ENCODE measurements around the gene TTC23. TPM values are rescaled to one million over a fixed set of nuclear protein-coding genes. Genes with fewer than 3 reads are reported as not detected.

The TTC23 gene
- total RNA-seq, 1 donor = 21.7 TPM

GRCh38 chr15:99164119-99164518 is 85.3 kb downstream of the TTC23 start:
- peaks cover 3% of the 10 kb centered on the region for H3K4me1 ChIP-seq (ENCODE audit: insufficient read depth, low read length)
- H3K36me3 ChIP-seq (ENCODE audit: insufficient read depth, low read length) = no peaks in the 10 kb centered on the region
- TF ChIP-seq CTCF (IDR thresholded peaks at IDR 0.05; ENCODE audit: extremely low read depth, low read depth, low read length) = no peak
- H3K9me3 ChIP-seq (ENCODE audit: low read depth, low read length) = no peaks in the 10 kb centered on the region
- H3K27ac ChIP-seq (ENCODE audit: low read depth, low read length) = no peak overlapping the region
- H3K27me3 ChIP-seq (ENCODE audit: insufficient read depth, low read length) = no peaks in the 10 kb centered on the region
- no peaks in the 10 kb centered on the region for H4K20me1 ChIP-seq (ENCODE audit: insufficient read depth, low read length)
- no peak overlapping the region for H3K4me2 ChIP-seq (ENCODE audit: insufficient read depth, low read length)
- H3K79me2 ChIP-seq (ENCODE audit: insufficient read depth, low read length) = no peaks in the 10 kb centered on the region
- H3K4me3 ChIP-seq (ENCODE audit: insufficient read depth, low read length) = no peak overlapping the region
- DNase-seq (ENCODE audit: insufficient read length, low spot score, missing footprints) = no peak
- no peak overlapping the region for H2AFZ ChIP-seq (ENCODE audit: low read length)

GRCh38 chr15:99163271-99164062 is 85.9 kb downstream of the TTC23 start:
- Histone ChIP-seq H3K79me2 (ENCODE audit: insufficient read depth, low read length) (no peaks in the 10 kb centered on the region), H4K20me1 (ENCODE audit: insufficient read depth, low read length) (no peaks in the 10 kb centered on the region), H2AFZ (ENCODE audit: low read length) (no peak overlapping the region), H3K4me3 (ENCODE audit: insufficient read depth, low read length) (no peak overlapping the region), H3K9me3 (ENCODE audit: low read depth, low read length) (no peaks in the 10 kb centered on the region), H3K27me3 (ENCODE audit: insufficient read depth, low read length) (no peaks in the 10 kb centered on the region), H3K36me3 (ENCODE audit: insufficient read depth, low read length) (no peaks in the 10 kb centered on the region), H3K4me2 (ENCODE audit: insufficient read depth, low read length) (no peak overlapping the region), H3K4me1 (ENCODE audit: insufficient read depth, low read length) (no peaks in the 10 kb centered on the region), H3K27ac (ENCODE audit: low read depth, low read length) (no peak overlapping the region)
- TF ChIP-seq CTCF (IDR thresholded peaks at IDR 0.05; ENCODE audit: extremely low read depth, low read depth, low read length) = no peak
- DNase-seq (ENCODE audit: insufficient read length, low spot score, missing footprints) = no peak

GRCh38 chr15:99158626-99159412 is 90.6 kb downstream of the TTC23 start:
- no peaks in the 10 kb centered on the region for H3K27me3 ChIP-seq (ENCODE audit: insufficient read depth, low read length)
- H3K27ac ChIP-seq (ENCODE audit: low read depth, low read length) = no peak overlapping the region
- H3K4me1 ChIP-seq (ENCODE audit: insufficient read depth, low read length) = peaks cover 14% of the 10 kb centered on the region
- H3K4me3 ChIP-seq (ENCODE audit: insufficient read depth, low read length) = no peak overlapping the region
- no peaks in the 10 kb centered on the region for H3K79me2 ChIP-seq (ENCODE audit: insufficient read depth, low read length)
- H3K4me2 ChIP-seq (ENCODE audit: insufficient read depth, low read length) = no peak overlapping the region
- no peak for TF ChIP-seq CTCF (IDR thresholded peaks at IDR 0.05; ENCODE audit: extremely low read depth, low read depth, low read length)
- no peaks in the 10 kb centered on the region for H4K20me1 ChIP-seq (ENCODE audit: insufficient read depth, low read length)
- DNase-seq (ENCODE audit: insufficient read length, low spot score, missing footprints) = no peak
- H3K9me3 ChIP-seq (ENCODE audit: low read depth, low read length) = no peaks in the 10 kb centered on the region
- H2AFZ ChIP-seq (ENCODE audit: low read length) = no peak overlapping the region
- H3K36me3 ChIP-seq (ENCODE audit: insufficient read depth, low read length) = no peaks in the 10 kb centered on the region

GRCh38 chr15:99157456-99157855 is 91.9 kb downstream of the TTC23 start:
- DNase-seq (ENCODE audit: insufficient read length, low spot score, missing footprints) = no peak
- Histone ChIP-seq H3K4me1 (ENCODE audit: insufficient read depth, low read length) (peaks cover 14% of the 10 kb centered on the region), H3K36me3 (ENCODE audit: insufficient read depth, low read length) (no peaks in the 10 kb centered on the region), H3K27ac (ENCODE audit: low read depth, low read length) (no peak overlapping the region), H3K9me3 (ENCODE audit: low read depth, low read length) (no peaks in the 10 kb centered on the region), H2AFZ (ENCODE audit: low read length) (no peak overlapping the region), H3K27me3 (ENCODE audit: insufficient read depth, low read length) (no peaks in the 10 kb centered on the region), H3K4me2 (ENCODE audit: insufficient read depth, low read length) (no peak overlapping the region), H3K79me2 (ENCODE audit: insufficient read depth, low read length) (no peaks in the 10 kb centered on the region), H4K20me1 (ENCODE audit: insufficient read depth, low read length) (no peaks in the 10 kb centered on the region), H3K4me3 (ENCODE audit: insufficient read depth, low read length) (no peak overlapping the region)
- TF ChIP-seq CTCF (IDR thresholded peaks at IDR 0.05; ENCODE audit: extremely low read depth, low read depth, low read length) = no peak

Data from osteoblast (primary cell).